WTC11 (cell line): ENCODE measurements around the gene GSTM4. TPM values are rescaled to one million over a fixed set of nuclear protein-coding genes. Genes with fewer than 3 reads are reported as not detected.
A peak's percentile ranks its signal among the peaks of the same experiment; 100 is the strongest.

ENCODE experiments used
- ATAC-seq: fragments of 200-7000 bp; cut with Tn5 transposase; 2 replicates; pipeline ENCODE4 v1.10.0; 2021; ENCODE audit warnings: mild to moderate bottlenecking, moderate library complexity
- CTCF ChIA-PET: fragments of 300-600 bp; sonication (Branson Sonifier 250); formaldehyde crosslinking; loops from one replicate; lab custom pipeline; 2021; ENCODE audit warnings: antibody characterized with exemption; lab: Charles Lee
- POLR2A ChIA-PET: fragments of 350-600 bp; sonication (Branson Sonifier 250); formaldehyde crosslinking; loops from one replicate; lab custom pipeline; 2021; ENCODE audit warnings: antibody characterized with exemption; lab: Charles Lee
- DNase-seq: peaks from one replicate; pipeline ENCODE4 v3.0.0; 2021; ENCODE audit warnings: low spot score
- H3K27ac Mint-ChIP-seq: 2 replicates; pipeline ENCODE4 v1.8.0; 2021; ENCODE audit warnings: mixed read lengths
- H3K27me3 Mint-ChIP-seq: 2 replicates; pipeline ENCODE4 v1.8.0; 2021; ENCODE audit warnings: low read depth, mild to moderate bottlenecking, moderate library complexity, mixed read lengths
- H3K36me3 Mint-ChIP-seq: 2 replicates; pipeline ENCODE4 v1.8.0; 2021; ENCODE audit warnings: mixed read lengths
- H3K4me1 Mint-ChIP-seq: 2 replicates; pipeline ENCODE4 v1.8.0; 2022; ENCODE audit warnings: mixed read lengths
- H3K4me3 Mint-ChIP-seq: 2 replicates; pipeline ENCODE4 v1.8.0; 2021; ENCODE audit warnings: mild to moderate bottlenecking, moderate library complexity, mixed read lengths
- H3K9me3 Mint-ChIP-seq: 2 replicates; pipeline ENCODE4 v1.8.0; 2021; ENCODE audit warnings: mixed read lengths
- ATF6 ChIP-seq: sonication (generic); formaldehyde crosslinking; IDR thresholded peaks from 2 replicates; pipeline ENCODE4 v1.8.1; 2023; ENCODE audit warnings: mild to moderate bottlenecking, missing genetic modification reagents
- CREB1 ChIP-seq: sonication (generic); formaldehyde crosslinking; IDR thresholded peaks from 2 replicates; pipeline ENCODE4 v1.8.0; 2023; ENCODE audit warnings: mild to moderate bottlenecking, missing genetic modification reagents
- CTCF ChIP-seq: fragments of 200-600 bp; IDR thresholded peaks from 2 replicates; pipeline ENCODE4 v1.8.0; 2022; ENCODE audit warnings: antibody characterized with exemption
- EMX1 ChIP-seq: fragments of 250-450 bp; sonication (Bioruptor Pico); IDR thresholded peaks from 2 replicates; pipeline ENCODE4 v1.8.0; 2021; ENCODE audit warnings: mild to moderate bottlenecking
- ETV6 ChIP-seq: sonication (generic); formaldehyde crosslinking; IDR thresholded peaks from 2 replicates; pipeline ENCODE4 v1.8.1; 2022; ENCODE audit warnings: mild to moderate bottlenecking, missing genetic modification reagents
- FOXP4 ChIP-seq: sonication (generic); formaldehyde crosslinking; IDR thresholded peaks from 2 replicates; pipeline ENCODE4 v1.8.0; 2022; ENCODE audit warnings: mild to moderate bottlenecking, missing genetic modification reagents
- GABPB1 ChIP-seq: sonication (generic); formaldehyde crosslinking; IDR thresholded peaks from 2 replicates; pipeline ENCODE4 v1.8.1; 2023; ENCODE audit warnings: mild to moderate bottlenecking, missing genetic modification reagents
- GTF2I ChIP-seq: fragments of 250-450 bp; sonication (Bioruptor Pico); conservative IDR thresholded peaks from 2 replicates; pipeline ENCODE4 v1.4.0; 2021; ENCODE audit warnings: mild to moderate bottlenecking
- HMGA2 ChIP-seq: fragments of 250-450 bp; sonication (Bioruptor Pico); IDR thresholded peaks from 2 replicates; pipeline ENCODE4 v1.4.0; 2021; ENCODE audit warnings: mild to moderate bottlenecking, moderate library complexity
- JUN ChIP-seq: sonication (generic); formaldehyde crosslinking; IDR thresholded peaks from 2 replicates; pipeline ENCODE4 v1.8.0; 2023; ENCODE audit warnings: mild to moderate bottlenecking, missing genetic modification reagents
- KAT7 ChIP-seq: sonication (generic); formaldehyde crosslinking; IDR thresholded peaks from 2 replicates; pipeline ENCODE4 v1.8.1; 2023; ENCODE audit warnings: missing genetic modification reagents, mild to moderate bottlenecking, borderline replicate concordance
- MXD4 ChIP-seq: fragments of 250-450 bp; sonication (Bioruptor Pico); IDR thresholded peaks from 2 replicates; pipeline ENCODE4 v1.8.0; 2021; ENCODE audit warnings: mild to moderate bottlenecking, moderate library complexity, borderline replicate concordance
- MYBL2 ChIP-seq: sonication (generic); formaldehyde crosslinking; IDR thresholded peaks from 2 replicates; pipeline ENCODE4 v1.8.1; 2023; ENCODE audit warnings: mild to moderate bottlenecking, moderate library complexity, missing genetic modification reagents
- NFATC4 ChIP-seq: fragments of 250-450 bp; sonication (Bioruptor Pico); IDR thresholded peaks from 2 replicates; pipeline ENCODE4 v1.9.0; 2021; ENCODE audit warnings: mild to moderate bottlenecking
- NR3C1 ChIP-seq: sonication (generic); formaldehyde crosslinking; conservative IDR thresholded peaks from 2 replicates; pipeline ENCODE4 v1.8.1; 2023; ENCODE audit warnings: low read depth, mild to moderate bottlenecking, missing genetic modification reagents
- RELA ChIP-seq: sonication (generic); formaldehyde crosslinking; IDR thresholded peaks from 2 replicates; pipeline ENCODE4 v1.8.1; 2022; ENCODE audit warnings: missing genetic modification reagents, mild to moderate bottlenecking, borderline replicate concordance
- SMAD3 ChIP-seq: sonication (generic); formaldehyde crosslinking; IDR thresholded peaks from 2 replicates; pipeline ENCODE4 v1.8.0; 2022; ENCODE audit warnings: missing genetic modification reagents, mild to moderate bottlenecking, borderline replicate concordance
- SP1 ChIP-seq: sonication (generic); formaldehyde crosslinking; conservative IDR thresholded peaks from 2 replicates; pipeline ENCODE4 v1.8.1; 2022; ENCODE audit warnings: missing genetic modification reagents
- TEAD4 ChIP-seq: sonication (generic); formaldehyde crosslinking; IDR thresholded peaks from 2 replicates; pipeline ENCODE4 v1.8.0; 2022; ENCODE audit warnings: mild to moderate bottlenecking, missing genetic modification reagents
- USF1 ChIP-seq: sonication (generic); formaldehyde crosslinking; IDR thresholded peaks from 2 replicates; pipeline ENCODE4 v1.8.0; 2022; ENCODE audit warnings: mild to moderate bottlenecking, missing genetic modification reagents
- USF2 ChIP-seq: sonication (generic); formaldehyde crosslinking; IDR thresholded peaks from 2 replicates; pipeline ENCODE4 v1.8.1; 2023; ENCODE audit warnings: mild to moderate bottlenecking, missing genetic modification reagents, moderate library complexity
- ZNF317 ChIP-seq: sonication (generic); formaldehyde crosslinking; IDR thresholded peaks from 2 replicates; pipeline ENCODE4 v1.8.1; 2023; ENCODE audit warnings: low read depth, mild to moderate bottlenecking, moderate library complexity, missing genetic modification reagents, borderline replicate concordance
- total RNA-seq: library from RNA; stranded (reverse); gene quantifications from 3 replicates; pipeline ENCODE4 v1.2.3, GENCODE V29; 2021

The GSTM4 gene
- total RNA-seq, 1 experiment from 2014 or later: 16.7 TPM

- peaks cover 5% of the 10 kb centered on the region; the same call in 1 of the 2 replicates for H3K27me3 Mint-ChIP-seq
- CTCF ChIA-PET: interaction anchor here (0.6 to 6.8 kb wide), 16 partner anchors 8 to 341 kb away, joined by 3 to 188 read pairs (median 4); partner anchors contain the start of genes AHCYL1, GNAI3 and GSTM4
Observed at GRCh38 chr1:109643385-109644230, 12.3 kb upstream of the GSTM4 start.

GRCh38 chr1:109644670-109645069, 11.2 kb upstream of the GSTM4 start:
- Mint-ChIP-seq H3K9me3 (no peaks in the 10 kb centered on the region), H3K4me3 (no peak overlapping the region), H3K4me1 (peaks cover 7% of the 10 kb centered on the region), H3K36me3 (no peaks in the 10 kb centered on the region), H3K27me3 (peaks cover 5% of the 10 kb centered on the region; the same call in 1 of the 2 replicates), H3K27ac (no peak overlapping the region)
- ChIA-PET POLR2A (interaction anchor here (0.7 kb wide), 1 partner anchor 131 kb away, joined by 4 read pairs; no protein-coding TSS in a partner anchor), CTCF (interaction anchor here (0.6 to 6.8 kb wide), 7 partner anchors 7 to 340 kb away, joined by 3 to 188 read pairs (median 3); partner anchors contain the start of genes AHCYL1 and GSTM4)
- DNase-seq (no peak), ATAC-seq (no peak)
- no peak for TF ChIP-seq JUN (CRISPR knock-in tag)
- TF ChIP-seq USF1 (CRISPR knock-in tag): no peak
- TF ChIP-seq FOXP4 (CRISPR knock-in tag): no peak
- TF ChIP-seq MYBL2 (CRISPR knock-in tag): no peak
- TF ChIP-seq GABPB1 (CRISPR knock-in tag): no peak
- TF ChIP-seq NFATC4: no peak
- no peak for TF ChIP-seq ETV6 (CRISPR knock-in tag)
- no peak for TF ChIP-seq ZNF317 (CRISPR knock-in tag)
- no peak for TF ChIP-seq MXD4 (CRISPR knock-in tag)
- TF ChIP-seq EMX1: no peak
- no peak for TF ChIP-seq GTF2I (CRISPR knock-in tag)
- no peak for TF ChIP-seq ATF6 (CRISPR knock-in tag)
- TF ChIP-seq KAT7 (CRISPR knock-in tag): no peak
- TF ChIP-seq NR3C1 (CRISPR knock-in tag): no peak
- TF ChIP-seq SMAD3 (CRISPR knock-in tag): no peak

More at GRCh38 chr1:109643385-109644230, 12.3 kb upstream of the GSTM4 start:
- TF ChIP-seq ETV6 (CRISPR knock-in tag) (0 out of 2 replicates have a peak, but pooled peaks have one; percentile 32), SP1 (peak; percentile 49; the same call in 1 of the 2 replicates), CTCF (peak; percentile 76; the same call in 1 of the 2 replicates), GABPB1 (CRISPR knock-in tag) (0 out of 2 replicates have a peak, but pooled peaks have one; percentile 44), CREB1 (CRISPR knock-in tag) (no peak), HMGA2 (CRISPR knock-in tag) (no peak), USF2 (CRISPR knock-in tag) (no peak), RELA (CRISPR knock-in tag) (peak; percentile 51; the same call in 1 of the 2 replicates), TEAD4 (no peak)
- Mint-ChIP-seq H3K4me3 (no peak overlapping the region), H3K9me3 (no peaks in the 10 kb centered on the region), H3K36me3 (no peaks in the 10 kb centered on the region), H3K27ac (no peak overlapping the region), H3K4me1 (peaks cover 7% of the 10 kb centered on the region)
- POLR2A ChIA-PET: interaction anchor here (0.7 to 1.5 kb wide), 4 partner anchors 17 to 132 kb away, joined by 3 to 5 read pairs (median 4); no protein-coding TSS in a partner anchor
- DNase-seq: peak; percentile 97
- ATAC-seq: peak; percentile 93
